NCI-H2107 treated with DMSO at 0.1 percent for 48 hours (cell line): Measurements from ENCODE around the gene HSPA12B.

Experiments used
- DNase-seq: peaks from one replicate; lab custom pipeline; 2025; ENCODE audit not compliant: unreplicated experiment; lab: John Stamatoyannopoulos, UW

Gene HSPA12B

DNA sequence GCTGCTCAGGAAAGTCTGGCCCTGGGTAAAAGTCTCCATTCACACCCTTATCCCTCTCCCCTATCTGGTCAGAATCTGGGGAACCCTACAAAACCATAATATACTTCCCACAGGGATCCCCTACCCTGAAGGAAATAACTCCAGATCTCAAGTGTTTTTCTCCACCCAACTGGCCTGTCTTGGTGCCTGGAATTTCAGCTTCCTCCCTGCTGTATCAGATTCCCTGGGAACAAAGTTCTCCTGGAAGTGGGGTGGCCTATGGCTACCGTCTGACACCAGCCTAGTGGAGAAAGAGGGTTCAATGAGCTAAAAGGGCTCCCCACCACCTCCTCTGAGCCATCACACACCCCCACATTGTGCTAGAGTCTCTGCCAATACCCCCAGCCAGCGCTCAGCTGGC is 15.0 kb downstream of the HSPA12B start:
- no peak for DNase-seq

DNA sequence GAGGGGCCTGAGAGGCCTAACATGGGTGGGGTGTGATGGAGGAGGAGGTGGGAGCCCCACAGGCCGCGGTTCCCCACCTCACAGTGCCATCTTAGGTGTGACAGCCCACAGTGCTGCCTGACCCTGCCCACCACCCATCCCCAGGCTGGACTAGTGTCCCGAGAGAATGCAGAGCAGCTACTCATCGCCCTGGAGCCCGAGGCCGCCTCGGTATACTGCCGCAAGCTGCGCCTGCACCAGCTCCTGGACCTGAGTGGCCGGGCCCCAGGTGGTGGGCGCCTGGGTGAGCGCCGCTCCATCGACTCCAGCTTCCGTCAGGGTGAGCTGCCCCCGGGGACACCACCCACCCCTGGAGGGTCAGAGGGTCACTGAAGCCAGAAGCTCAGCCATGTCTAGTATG is 15.6 kb downstream of the HSPA12B start:
- no peak for DNase-seq

DNA sequence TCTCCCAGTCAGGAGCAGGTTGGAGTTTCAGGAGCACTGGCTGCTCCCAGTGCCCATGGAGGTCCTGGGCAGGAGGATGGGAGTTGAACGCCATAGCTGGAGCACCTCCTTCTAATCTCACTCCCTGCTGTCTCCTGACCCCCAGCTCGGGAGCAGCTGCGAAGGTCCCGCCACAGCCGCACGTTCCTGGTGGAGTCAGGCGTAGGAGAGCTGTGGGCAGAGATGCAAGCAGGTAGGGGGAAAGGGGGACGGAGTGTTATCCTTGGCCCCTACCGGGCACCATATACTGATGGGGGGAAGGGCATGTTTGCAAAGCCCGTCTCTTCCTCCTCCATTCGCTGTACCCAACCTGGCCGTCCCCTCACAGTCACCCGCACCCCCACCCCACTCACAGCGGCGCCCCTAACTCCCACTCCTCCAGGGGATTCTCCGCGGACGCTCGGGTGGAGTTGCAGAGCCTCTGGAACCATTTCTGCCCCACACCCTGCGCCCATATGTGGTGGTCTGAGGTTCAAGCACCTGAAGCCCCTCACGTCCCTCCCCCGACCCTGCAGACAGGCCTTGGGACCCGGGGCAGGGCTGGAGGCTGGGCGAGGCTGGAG is 16.7 kb downstream of the HSPA12B start:
- DNase-seq: no peak

DNA sequence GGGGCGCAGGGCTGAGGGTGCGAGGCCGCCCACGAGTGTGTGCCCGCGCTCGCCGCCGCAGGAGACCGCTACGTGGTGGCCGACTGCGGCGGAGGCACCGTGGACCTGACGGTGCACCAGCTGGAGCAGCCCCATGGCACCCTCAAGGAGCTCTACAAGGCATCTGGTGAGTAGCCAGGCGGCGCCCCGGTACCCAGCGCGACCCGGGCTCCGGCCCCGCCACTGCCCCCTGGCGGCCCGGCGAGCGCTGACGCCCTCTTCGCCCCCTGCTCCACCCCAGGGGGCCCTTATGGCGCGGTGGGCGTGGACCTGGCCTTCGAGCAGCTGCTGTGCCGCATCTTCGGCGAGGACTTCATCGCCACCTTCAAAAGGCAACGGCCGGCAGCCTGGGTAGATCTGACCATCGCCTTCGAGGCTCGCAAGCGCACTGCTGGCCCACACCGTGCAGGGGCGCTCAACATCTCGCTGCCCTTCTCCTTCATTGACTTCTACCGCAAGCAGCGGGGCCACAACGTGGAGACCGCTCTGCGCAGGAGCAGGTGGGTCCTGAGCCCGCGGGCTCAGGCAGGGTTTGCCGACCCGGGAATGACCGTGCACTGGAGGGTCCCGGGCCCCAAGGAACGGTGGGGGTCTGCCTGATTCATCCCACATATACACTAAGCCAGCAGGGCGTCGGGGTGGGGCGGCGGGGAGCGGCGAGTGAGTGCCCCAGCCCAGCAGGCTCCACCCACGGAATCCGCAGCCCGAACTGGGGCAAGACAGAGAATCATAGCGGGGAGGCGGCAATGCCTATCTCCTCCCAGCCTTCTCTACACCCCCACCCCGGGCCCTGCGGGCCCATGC is 17.4 kb downstream of the HSPA12B start:
- no peak for DNase-seq

DNA sequence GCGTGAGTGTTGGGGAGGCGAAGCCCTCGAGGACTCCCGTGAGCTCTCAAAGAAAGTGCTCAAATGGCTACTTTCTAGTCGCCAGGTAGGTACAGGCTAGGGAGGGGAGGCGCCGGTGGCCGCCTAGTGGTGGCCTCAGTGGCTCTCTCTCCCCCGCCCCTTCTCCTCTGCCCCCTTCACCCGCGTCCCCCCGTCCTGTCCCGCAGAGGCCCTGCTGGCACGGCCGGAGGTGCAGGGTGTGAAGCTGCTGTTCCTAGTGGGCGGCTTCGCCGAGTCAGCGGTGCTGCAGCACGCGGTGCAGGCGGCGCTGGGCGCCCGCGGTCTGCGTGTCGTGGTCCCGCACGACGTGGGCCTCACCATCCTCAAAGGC is 18.8 kb downstream of the HSPA12B start:
- no peak for DNase-seq

DNA sequence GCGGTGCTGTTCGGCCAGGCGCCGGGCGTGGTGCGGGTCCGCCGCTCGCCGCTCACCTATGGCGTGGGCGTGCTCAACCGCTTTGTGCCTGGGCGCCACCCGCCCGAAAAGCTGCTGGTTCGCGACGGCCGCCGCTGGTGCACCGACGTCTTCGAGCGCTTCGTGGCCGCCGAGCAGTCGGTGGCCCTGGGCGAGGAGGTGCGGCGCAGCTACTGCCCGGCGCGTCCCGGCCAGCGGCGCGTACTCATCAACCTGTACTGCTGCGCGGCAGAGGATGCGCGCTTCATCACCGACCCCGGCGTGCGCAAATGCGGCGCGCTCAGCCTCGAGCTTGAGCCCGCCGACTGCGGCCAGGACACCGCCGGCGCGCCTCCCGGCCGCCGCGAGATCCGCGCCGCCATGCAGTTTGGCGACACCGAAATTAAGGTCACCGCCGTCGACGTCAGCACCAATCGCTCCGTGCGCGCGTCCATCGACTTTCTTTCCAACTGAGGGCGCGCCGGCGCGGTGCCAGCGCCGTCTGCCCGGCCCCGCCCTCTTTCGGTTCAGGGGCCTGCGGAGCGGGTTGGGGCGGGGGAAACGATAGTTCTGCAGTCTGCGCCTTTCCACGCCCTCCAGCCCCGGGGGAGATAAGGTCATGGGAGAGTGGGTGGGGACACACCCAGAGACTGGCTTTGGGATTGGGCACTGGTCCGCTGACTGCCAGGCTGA is 19.3 kb downstream of the HSPA12B start:
- no peak for DNase-seq

DNA sequence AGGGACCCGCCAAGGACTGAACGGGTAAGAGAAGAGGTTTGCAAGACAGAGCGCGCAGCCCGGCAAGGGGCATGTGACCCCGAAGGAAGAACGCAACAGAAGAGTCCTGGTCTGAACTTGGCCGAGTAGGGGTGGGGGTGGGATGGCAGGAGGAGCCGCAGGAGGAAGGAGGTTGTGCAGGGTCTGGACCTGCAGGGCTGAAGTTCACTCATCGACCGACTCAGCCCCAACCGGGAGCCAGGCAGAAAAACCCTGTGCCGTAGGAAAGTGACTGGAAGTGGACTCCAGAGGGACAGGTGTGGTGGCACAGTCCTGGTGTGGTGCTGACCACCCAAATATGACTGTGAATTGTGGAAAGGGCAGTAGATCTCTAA is 19.9 kb downstream of the HSPA12B start:
- DNase-seq: no peak

DNA sequence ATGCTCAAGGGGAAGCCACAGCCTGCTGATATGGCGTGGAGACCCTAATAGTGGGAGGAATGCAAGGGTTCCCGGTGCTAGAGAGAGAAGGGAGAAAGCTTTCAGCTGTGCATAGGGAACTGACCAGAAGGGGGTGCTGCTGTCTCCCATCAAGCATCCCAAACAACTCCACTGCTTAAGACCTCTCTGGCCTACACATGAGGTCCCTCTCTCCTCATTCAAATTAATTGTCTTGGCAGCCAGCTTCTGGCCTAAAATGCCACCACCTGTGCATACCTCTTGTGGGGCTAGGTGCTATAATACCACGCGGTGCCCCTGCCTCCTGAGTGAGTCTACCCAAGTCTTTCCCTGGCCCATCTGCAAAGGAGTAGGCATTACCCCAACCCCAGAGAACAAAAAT is 20.6 kb downstream of the HSPA12B start:
- peak; percentile 8 for DNase-seq

DNA sequence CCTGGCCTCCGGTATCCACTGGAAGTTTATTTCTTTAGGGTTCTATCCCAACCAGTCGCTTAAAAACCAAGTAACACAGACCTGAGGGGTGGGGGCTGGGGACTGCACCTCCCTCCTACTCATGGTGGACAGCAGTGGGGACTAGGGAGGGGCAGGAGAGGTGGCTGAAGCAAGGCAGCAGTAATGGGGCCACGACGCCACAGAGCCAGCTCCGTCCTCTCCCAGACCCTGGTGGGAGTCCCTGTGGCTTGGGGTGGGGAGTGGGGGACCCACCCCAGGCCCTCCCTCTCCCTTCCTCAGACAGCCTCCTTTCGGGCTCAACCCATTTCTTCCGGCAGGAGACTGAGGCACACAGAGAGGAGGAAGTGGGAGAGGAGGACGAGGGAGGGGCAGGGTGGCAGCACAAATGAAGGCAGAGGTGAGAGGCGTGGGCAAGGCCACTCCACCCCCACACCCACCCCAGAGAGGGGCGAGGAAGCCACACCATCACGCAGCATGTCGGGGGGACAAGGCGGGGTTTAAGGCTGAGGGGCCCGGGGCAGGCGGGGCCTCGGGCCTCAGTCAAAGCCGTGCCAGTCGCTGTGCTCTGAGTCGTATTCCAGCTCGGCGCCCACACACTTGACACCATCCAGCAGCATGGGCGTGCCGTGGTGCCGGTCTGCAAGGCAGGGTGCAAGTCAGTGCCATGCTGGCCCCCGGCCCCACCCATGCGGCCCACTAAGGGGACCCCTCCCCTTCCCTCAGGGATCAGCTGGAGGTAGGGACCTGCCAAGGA is 21.2 kb downstream of the HSPA12B start:
- DNase-seq: no peak

DNA sequence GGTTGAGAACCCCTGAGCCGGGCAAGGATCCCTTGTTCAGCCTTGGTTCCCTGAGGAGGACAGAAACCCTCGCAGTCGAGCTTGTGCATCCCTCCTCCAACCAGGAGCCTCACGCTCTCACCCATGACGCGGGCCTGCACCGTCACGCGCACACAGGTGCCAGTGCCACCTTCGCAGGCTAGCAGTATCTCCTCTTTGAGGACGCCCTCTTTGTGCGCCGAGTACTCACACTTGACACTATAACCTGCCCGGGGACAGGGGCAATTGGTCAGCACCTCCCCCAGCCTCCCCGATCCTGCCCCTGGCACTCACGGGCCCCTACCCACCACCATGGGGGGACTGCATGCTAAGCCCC is 21.8 kb downstream of the HSPA12B start:
- no peak for DNase-seq

DNA sequence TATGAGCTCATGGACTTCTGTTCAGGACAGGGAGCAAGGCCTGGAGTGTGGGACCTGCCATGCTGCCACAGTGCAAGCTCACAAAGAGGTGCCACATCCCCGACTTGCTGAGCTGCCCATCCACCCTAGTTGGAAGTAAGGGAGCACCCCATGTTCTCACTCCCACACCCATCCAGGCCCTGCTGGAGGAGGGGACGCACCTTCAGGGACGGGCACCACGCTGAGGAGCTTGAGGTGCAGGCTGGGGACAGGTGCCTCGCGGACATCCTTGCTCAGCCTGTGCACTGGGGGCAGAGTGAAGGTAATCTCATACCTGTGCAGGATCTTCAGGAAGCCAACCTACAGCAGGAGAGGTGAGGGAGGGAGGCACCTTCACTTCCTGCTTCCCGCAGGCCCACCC is 22.8 kb downstream of the HSPA12B start:
- DNase-seq: no peak

DNA sequence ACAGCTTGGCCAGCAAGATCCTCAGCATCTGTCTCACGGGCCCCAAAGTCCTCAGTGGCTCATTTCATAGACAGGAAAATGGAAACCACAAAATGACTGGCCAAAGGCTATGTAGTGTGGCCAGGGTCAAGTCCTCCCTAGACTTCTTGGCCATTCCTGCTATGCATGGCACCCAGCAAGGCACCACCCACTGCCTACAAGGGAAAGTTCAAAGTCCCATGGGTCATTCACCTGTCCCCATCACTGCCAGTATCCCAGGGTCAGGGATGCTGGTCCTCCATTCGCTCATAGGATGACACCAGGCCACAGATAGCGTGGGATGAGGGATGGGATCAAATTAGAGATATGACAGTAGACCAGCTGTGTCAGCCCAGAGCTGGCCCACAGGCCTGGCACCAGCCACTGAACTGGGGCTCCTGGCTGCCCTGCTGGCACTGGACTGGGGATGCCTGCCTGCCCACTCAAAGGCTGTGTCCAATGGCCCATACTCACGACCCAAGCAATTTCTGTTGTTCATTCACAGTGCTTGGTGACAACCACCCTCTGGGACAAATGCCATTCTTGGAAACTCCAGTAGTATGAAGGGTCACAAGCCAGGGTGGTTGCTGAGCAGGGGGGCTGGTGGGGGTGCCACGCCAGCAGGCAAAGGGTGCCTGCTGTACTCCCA is 23.5 kb downstream of the HSPA12B start:
- DNase-seq: no peak

DNA sequence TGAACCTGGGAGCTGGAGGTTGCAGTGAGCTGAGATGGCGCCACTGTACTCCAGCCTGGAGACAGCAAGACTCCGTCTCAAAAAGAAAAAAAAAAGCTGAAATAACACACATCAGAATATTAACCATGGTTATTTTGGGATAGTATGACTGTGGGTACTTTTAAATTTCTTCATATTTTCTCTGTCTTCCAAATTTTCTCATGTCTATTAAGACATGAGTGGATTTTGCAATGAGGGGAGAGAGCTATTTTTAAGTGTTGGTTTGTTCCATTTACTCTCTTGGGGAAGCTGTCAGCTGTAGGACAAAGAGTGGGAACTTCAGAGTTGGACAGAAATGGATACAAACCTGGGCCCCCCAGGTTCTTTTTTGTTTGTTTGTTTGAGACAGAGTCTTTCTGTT is 24.8 kb downstream of the HSPA12B start:
- no peak for DNase-seq

DNA sequence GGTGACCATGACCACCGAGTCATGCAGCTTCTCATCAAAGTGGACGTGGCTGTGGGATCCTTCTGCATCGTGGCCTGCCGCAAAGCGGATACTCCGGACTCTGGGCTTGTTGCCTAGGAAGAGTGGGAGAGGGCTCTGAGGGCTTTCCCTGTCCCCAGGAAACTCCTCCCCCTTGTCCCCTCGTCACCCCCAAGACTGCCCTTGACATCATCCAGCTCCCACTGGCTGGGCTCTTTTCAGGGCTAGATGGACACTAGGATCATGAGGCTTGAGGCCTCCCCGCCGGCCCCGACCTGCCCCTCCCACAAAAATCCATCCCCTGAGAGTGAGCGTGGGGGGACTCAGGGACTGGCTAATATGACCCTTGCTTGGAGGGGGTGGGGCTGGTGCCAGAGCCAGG is 26.1 kb downstream of the HSPA12B start:
- DNase-seq: no peak

DNA sequence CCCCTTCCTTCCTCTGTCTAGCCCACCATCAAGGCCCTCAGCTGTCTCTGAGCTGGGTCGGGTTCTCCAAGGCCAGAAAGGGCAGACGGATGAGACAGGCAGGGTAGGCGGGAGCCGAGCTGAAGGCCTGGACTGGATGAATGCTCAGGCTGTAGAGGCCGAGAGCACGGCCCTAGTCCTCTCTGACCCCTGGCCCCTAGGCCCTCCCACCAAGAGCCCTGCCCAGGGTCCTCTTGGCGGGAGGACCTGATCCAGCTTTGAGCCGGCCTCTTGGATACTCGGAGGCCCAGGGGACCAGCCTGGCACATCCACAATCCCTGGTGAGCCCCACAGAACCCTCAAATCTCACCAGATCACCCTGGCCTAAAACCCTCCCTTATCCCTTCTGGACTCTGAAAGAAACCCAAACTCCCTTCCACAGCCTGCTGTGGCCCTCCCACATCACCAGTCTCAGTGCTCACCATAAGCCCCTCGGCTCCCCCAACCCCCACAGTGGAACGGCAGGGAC is 26.9 kb downstream of the HSPA12B start:
- DNase-seq: no peak

DNA sequence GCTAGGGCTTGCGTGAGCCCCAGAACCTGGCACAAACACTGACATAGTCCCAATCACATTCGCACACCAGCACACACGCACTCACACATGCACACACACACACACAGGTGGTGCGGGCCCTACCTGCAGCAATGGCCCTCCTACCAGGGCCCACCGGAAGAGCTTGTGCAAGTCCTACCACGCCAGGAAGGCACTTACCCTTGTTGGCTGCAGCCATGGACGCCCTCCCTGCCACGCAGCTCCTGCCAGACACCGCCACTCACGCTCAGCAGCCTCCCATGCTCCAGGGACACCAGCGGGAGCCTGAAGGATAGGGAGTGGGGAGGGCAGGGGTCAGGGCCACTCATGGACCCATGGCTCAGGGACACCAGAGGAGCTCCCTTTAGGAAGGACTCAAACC is 27.4 kb downstream of the HSPA12B start:
- no peak for DNase-seq

DNA sequence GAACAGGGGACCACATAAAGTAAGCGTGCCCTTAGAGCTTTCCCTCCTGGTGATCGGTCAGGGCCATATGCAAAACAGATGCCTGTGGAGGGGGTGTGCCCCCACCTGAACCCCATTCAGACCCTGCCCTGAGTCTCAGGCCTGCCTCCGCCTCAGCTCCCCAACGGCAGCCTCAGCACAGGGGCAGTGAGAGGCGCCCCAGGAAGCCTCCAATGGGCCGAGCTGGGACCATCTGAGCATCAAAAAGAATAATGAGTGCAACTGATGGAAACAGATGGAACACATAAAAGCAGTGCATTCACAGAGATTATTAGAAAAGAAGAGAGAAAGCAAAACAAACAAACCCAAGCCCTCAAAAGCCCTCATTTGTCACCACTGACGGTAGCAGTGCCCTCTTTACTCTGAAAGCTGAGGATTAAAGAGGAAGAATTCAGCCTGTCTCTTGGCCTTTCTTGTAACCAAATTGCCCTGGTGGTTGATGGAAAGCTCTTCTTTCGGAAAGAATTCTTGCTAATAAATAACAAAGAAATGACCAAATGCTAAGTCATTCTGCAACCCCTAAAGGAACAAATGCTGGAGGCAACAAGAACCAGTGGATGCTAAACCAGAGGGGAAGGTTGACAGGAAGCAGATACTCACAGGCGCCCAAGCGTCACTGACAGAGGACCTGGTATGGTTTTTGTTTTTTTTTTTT is 28.3 kb downstream of the HSPA12B start:
- no peak for DNase-seq

DNA sequence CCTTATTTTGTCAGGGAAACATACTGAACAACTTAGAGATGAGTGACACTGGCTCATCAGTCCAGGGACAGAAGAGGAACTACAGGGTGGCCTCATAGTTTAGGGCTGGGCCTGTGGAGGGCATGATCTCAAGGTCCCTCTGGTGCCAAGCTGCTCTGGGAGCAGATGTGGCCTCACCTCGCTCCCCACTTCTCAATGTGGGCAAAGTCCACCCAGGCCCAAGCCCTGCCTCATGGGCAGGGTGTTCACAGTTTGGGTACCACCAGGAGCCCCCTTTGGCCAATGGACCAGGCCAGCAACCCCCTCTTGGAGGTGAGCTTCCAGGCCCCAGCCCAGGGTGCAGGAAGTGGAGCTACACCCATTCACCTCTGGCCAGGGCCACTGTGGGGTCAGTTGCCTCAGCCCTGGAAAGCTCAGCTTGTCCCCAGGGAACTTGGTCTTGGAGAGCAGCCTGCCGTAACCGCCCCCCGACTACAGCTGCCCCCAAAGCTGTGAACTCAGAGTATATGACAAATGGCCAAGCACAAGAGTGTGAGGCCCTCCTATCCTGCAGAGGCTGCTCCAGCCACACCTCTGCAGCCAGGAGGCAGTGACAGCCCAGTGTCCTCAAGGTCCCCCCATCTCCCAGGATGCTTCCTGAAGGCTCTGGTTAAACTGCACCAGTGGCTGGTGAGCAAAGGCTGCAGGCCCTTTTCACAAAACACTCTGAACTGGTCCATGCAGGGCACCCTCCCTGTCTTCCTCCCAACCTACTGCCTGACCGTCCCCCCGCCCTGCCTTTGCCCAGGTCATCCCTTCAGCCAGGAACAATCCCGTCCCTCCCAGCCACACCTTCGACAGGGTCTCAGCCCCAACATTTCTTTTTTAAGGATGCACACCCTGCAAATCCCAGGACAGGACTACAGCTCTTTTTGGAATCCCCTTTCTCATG is 31.5 kb downstream of the HSPA12B start:
- no peak for DNase-seq

DNA sequence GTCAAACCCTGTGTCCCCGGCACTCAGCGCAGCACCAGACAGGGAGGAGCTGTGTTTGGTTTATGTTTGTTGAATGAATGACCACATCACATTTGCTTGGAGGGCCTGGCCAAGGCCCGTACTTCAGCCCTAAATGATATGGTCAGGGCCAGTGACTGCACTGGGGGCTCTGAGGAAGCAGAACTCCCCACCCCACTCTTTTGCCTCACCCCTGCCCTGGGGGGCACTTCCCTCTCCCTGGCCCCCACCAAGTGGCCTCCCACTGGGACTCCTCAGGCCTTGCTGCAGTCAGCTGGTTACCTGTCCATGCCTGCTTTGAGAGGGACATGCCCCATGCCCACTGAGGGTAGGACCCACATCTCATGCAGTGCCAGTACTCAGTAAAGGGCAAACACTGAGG is 32.2 kb downstream of the HSPA12B start:
- DNase-seq: no peak
